GM23338 (cell line): ENCODE results near the gene C2orf78. TPM values are rescaled to one million over a fixed set of nuclear protein-coding genes. Genes with fewer than 3 reads are reported as not detected.

Experiments used
- ATAC-seq: fragments of 200-7000 bp; cut with Tn5 transposase; 3 replicates; pipeline ENCODE4 v1.9.1; 2020
- DNase-seq: peaks from one replicate; pipeline ENCODE4 v3.0.0-alpha.2; 2015; ENCODE audit warnings: low spot score
- H2AFZ ChIP-seq: fragments of 200-600 bp; sonication (generic); 2 replicates; pipeline ENCODE4 v1.8.0; 2016; ENCODE audit warnings: antibody characterized with exemption, mild to moderate bottlenecking, moderate library complexity
- H3F3A ChIP-seq: fragments of 200-600 bp; sonication (generic); replicated peaks from 2 replicates; pipeline ENCODE4 v1.8.0; 2017; ENCODE audit warnings: antibody characterized with exemption, mixed run types, low read depth
- H3K27ac ChIP-seq: fragments of 200-600 bp; sonication (generic); 2 replicates; pipeline ENCODE4 v1.6.1; 2016; ENCODE audit warnings: low read depth
- H3K27me3 ChIP-seq: fragments of 200-600 bp; sonication (generic); 2 replicates; pipeline ENCODE4 v1.8.0; 2016; ENCODE audit warnings: mild to moderate bottlenecking, mixed run types, moderate library complexity; ENCODE audit not compliant: insufficient read depth
- H3K36me3 ChIP-seq: fragments of 200-600 bp; sonication (generic); 2 replicates; pipeline ENCODE4 v1.8.0; 2016; ENCODE audit warnings: mild to moderate bottlenecking; ENCODE audit not compliant: insufficient read depth
- H3K4me1 ChIP-seq: fragments of 200-600 bp; sonication (generic); 2 replicates; pipeline ENCODE4 v1.8.0; 2016; ENCODE audit warnings: mild to moderate bottlenecking, moderate library complexity; ENCODE audit not compliant: insufficient read depth
- H3K4me2 ChIP-seq: fragments of 200-600 bp; sonication (generic); 2 replicates; pipeline ENCODE4 v1.7.1; 2017; ENCODE audit warnings: mixed run types
- H3K4me3 ChIP-seq: fragments of 200-600 bp; sonication (generic); 2 replicates; pipeline ENCODE4 v1.6.1; 2016; ENCODE audit warnings: mixed run types
- H3K79me2 ChIP-seq: fragments of 200-600 bp; sonication (generic); replicated peaks from 2 replicates; pipeline ENCODE4 v1.8.0; 2017; ENCODE audit warnings: mild to moderate bottlenecking; ENCODE audit not compliant: insufficient read depth
- H3K9me2 ChIP-seq: fragments of 200-600 bp; sonication (generic); 2 replicates; pipeline ENCODE4 v1.8.0; 2017; ENCODE audit not compliant: insufficient read depth
- H4K20me1 ChIP-seq: fragments of 200-600 bp; sonication (generic); replicated peaks from 2 replicates; pipeline ENCODE4 v1.8.0; 2017; ENCODE audit warnings: mild to moderate bottlenecking; ENCODE audit not compliant: insufficient read depth
- H3K27ac Mint-ChIP-seq: 2 replicates; pipeline ENCODE4 v1.8.0; 2020; ENCODE audit warnings: inconsistent platforms, mild to moderate bottlenecking, moderate library complexity, mixed read lengths
- H3K27me3 Mint-ChIP-seq: 3 replicates; pipeline ENCODE4 v1.8.0; 2022; ENCODE audit warnings: low read depth, mild to moderate bottlenecking, moderate library complexity, mixed read lengths, inconsistent platforms; ENCODE audit not compliant: insufficient read depth, poor library complexity
- H3K36me3 Mint-ChIP-seq: 3 replicates; pipeline ENCODE4 v1.8.0; 2021; ENCODE audit warnings: low read depth, mild to moderate bottlenecking, inconsistent platforms, moderate library complexity, mixed read lengths
- H3K4me1 Mint-ChIP-seq: 3 replicates; pipeline ENCODE4 v1.8.0; 2020; ENCODE audit warnings: mild to moderate bottlenecking, inconsistent platforms, mixed read lengths
- H3K4me3 Mint-ChIP-seq: 3 replicates; pipeline ENCODE4 v1.8.0; 2021; ENCODE audit warnings: moderate library complexity, mild to moderate bottlenecking, inconsistent platforms, mixed read lengths
- H3K9me3 Mint-ChIP-seq: 3 replicates; pipeline ENCODE4 v1.8.0; 2020; ENCODE audit warnings: moderate library complexity, mild to moderate bottlenecking, inconsistent platforms, mixed read lengths
- ETS1 ChIP-seq: IDR thresholded peaks from 2 replicates; pipeline ENCODE4 v1.6.1; 2016; ENCODE audit warnings: antibody characterized with exemption
- EZH2phosphoT487 ChIP-seq: fragments of 200-600 bp; sonication (generic); IDR thresholded peaks from one replicate; pipeline ENCODE4 v1.8.1; 2018; ENCODE audit warnings: antibody characterized with exemption; ENCODE audit not compliant: unreplicated experiment
- REST ChIP-seq: IDR thresholded peaks from one replicate; pipeline ENCODE4 v1.6.1; 2018; ENCODE audit warnings: antibody characterized with exemption; ENCODE audit not compliant: unreplicated experiment
- STAT1 ChIP-seq: IDR thresholded peaks from one replicate; pipeline ENCODE4 v1.6.1; 2016; ENCODE audit warnings: antibody characterized with exemption; ENCODE audit not compliant: unreplicated experiment
- ZNF331 ChIP-seq: fragments of 250-450 bp; sonication (Bioruptor Pico); IDR thresholded peaks from 2 replicates; pipeline ENCODE4 v1.5.0; 2020; ENCODE audit warnings: low read depth, mild to moderate bottlenecking, moderate library complexity
- polyA plus RNA-seq: library from polyadenylated mRNA; unstranded; fragments of >200 nt; fragmentation: Nextera tagmentation; extraction: Ambion mirVana; gene quantifications from 2 replicates; pipeline ENCODE4 v1.2.1, GENCODE V29; 2016
- total RNA-seq: library from RNA; depleted of rRNA; stranded (reverse); fragments of >200 nt; shearing (Covaris generic); gene quantifications from 2 replicates; pipeline ENCODE4 v1.2.3, GENCODE V29; 2014

C2orf78 gene
- total and polyA plus RNA-seq, 2 experiments from 2014 or later = 0.14 to 0.18 TPM

GRCh38 chr2:73852020-73852419 is 68.0 kb downstream of the C2orf78 start:
- no peak for ATAC-seq
- no peak overlapping the region for H3K4me2 ChIP-seq

GRCh38 chr2:73855526-73855925 is 71.5 kb downstream of the C2orf78 start:
- TF ChIP-seq ZNF331 (CRISPR knock-in tag) (no peak), REST (no peak), ETS1 (no peak)
- H3K4me1 ChIP-seq = no peaks in the 10 kb centered on the region
- DNase-seq (no peak), ATAC-seq (no peak)
- H3K4me1 Mint-ChIP-seq = no peaks in the 10 kb centered on the region
- no peak overlapping the region for H3K4me3 ChIP-seq
- H3K9me2 ChIP-seq = no peaks in the 10 kb centered on the region
- no peaks in the 10 kb centered on the region for H3K79me2 ChIP-seq
- no peak overlapping the region for H3K4me2 ChIP-seq
- H4K20me1 ChIP-seq = peaks cover 15% of the 10 kb centered on the region; the same call in 1 of the 2 replicates
- no peak overlapping the region for H3K4me3 Mint-ChIP-seq
- peaks cover 48% of the 10 kb centered on the region for H3K36me3 Mint-ChIP-seq
- no peaks in the 10 kb centered on the region for H3K27me3 ChIP-seq
- H3K27ac Mint-ChIP-seq = no peak overlapping the region
- peaks cover 3% of the 10 kb centered on the region for H3K27me3 Mint-ChIP-seq
- peaks cover 34% of the 10 kb centered on the region for H3K36me3 ChIP-seq
- no peaks in the 10 kb centered on the region for H3F3A ChIP-seq
- no peaks in the 10 kb centered on the region for H3K9me3 Mint-ChIP-seq
- H2AFZ ChIP-seq = no peak overlapping the region
- no peak overlapping the region for H3K27ac ChIP-seq

More at GRCh38 chr2:73852020-73852419, 68.0 kb downstream of the C2orf78 start:
- Histone ChIP-seq H3K79me2 (no peaks in the 10 kb centered on the region), H3K9me2 (no peaks in the 10 kb centered on the region), H3K36me3 (peaks cover 39% of the 10 kb centered on the region), H2AFZ (no peak overlapping the region), H3K4me1 (no peaks in the 10 kb centered on the region), H3K27me3 (no peaks in the 10 kb centered on the region), H4K20me1 (peaks cover 11% of the 10 kb centered on the region; the same call in 1 of the 2 replicates), H3F3A (no peaks in the 10 kb centered on the region), H3K4me3 (no peak overlapping the region), H3K27ac (no peak overlapping the region)
- Mint-ChIP-seq H3K4me1 (no peaks in the 10 kb centered on the region), H3K9me3 (no peaks in the 10 kb centered on the region), H3K36me3 (peaks cover 58% of the 10 kb centered on the region), H3K27me3 (peaks cover 3% of the 10 kb centered on the region), H3K27ac (no peak overlapping the region), H3K4me3 (no peak overlapping the region)
- TF ChIP-seq ZNF331 (CRISPR knock-in tag) = no peak
- DNase-seq = no peak

GRCh38 chr2:73856214-73856613 is 72.2 kb downstream of the C2orf78 start:
- H3K9me2 ChIP-seq = no peaks in the 10 kb centered on the region
- H3K4me1 ChIP-seq = no peaks in the 10 kb centered on the region
- Mint-ChIP-seq H3K4me3 (no peak overlapping the region), H3K9me3 (no peaks in the 10 kb centered on the region), H3K4me1 (no peaks in the 10 kb centered on the region), H3K27me3 (peaks cover 3% of the 10 kb centered on the region), H3K27ac (no peak overlapping the region), H3K36me3 (peaks cover 50% of the 10 kb centered on the region)
- TF ChIP-seq ZNF331 (CRISPR knock-in tag) (no peak), EZH2phosphoT487 (no peak), STAT1 (no peak), ETS1 (no peak)
- H3K79me2 ChIP-seq = no peaks in the 10 kb centered on the region
- no peaks in the 10 kb centered on the region for H3K27me3 ChIP-seq
- DNase-seq = no peak
- H4K20me1 ChIP-seq = peaks cover 15% of the 10 kb centered on the region; the same call in 1 of the 2 replicates
- H3K4me2 ChIP-seq = no peak overlapping the region
- no peak overlapping the region for H2AFZ ChIP-seq
- no peaks in the 10 kb centered on the region for H3F3A ChIP-seq
- no peak for ATAC-seq
- no peak overlapping the region for H3K27ac ChIP-seq
- H3K36me3 ChIP-seq = peaks cover 36% of the 10 kb centered on the region
- no peak overlapping the region for H3K4me3 ChIP-seq
